Stimulated activated CD8-positive, alpha-beta memory T cell treated with anti-CD3 and anti-CD28 coated beads, Interleukin-7, amount 100 ng/mL, for 4 hours (primary cell): ENCODE results near the gene ZNF783.

Experiments used
- DNase-seq, 2 donors: peaks; one replicate each; pipeline ENCODE4 v3.0.0-alpha.2; 2020; ENCODE audit warnings: low read depth in 2 of 2

ZNF783 gene

GRCh38 chr7:149281508-149282330, 19.7 kb downstream of the ZNF783 start:
- DNase-seq = no peak

GRCh38 chr7:149282331-149282655, 20.3 kb downstream of the ZNF783 start:
- DNase-seq = no peak

- no peak for DNase-seq
These were observed 21.3 kb downstream of the ZNF783 start for GRCh38 chr7:149283321-149283720.

GRCh38 chr7:149284343-149284742, 22.3 kb downstream of the ZNF783 start:
- DNase-seq = no peak

GRCh38 chr7:149284850-149285585, 23.0 kb downstream of the ZNF783 start:
- DNase-seq = peak; percentile 95 to 96

- no peak for DNase-seq
These were observed 23.6 kb downstream of the ZNF783 start for GRCh38 chr7:149285603-149286002.

- DNase-seq = no peak
These were observed 24.9 kb downstream of the ZNF783 start for GRCh38 chr7:149286811-149287400.

GRCh38 chr7:149287622-149288021, 25.6 kb downstream of the ZNF783 start:
- DNase-seq = no peak

- DNase-seq = no peak
These were observed 27.3 kb downstream of the ZNF783 start for GRCh38 chr7:149289262-149289661.

GRCh38 chr7:149289856-149290255, 27.9 kb downstream of the ZNF783 start:
- no peak for DNase-seq

GRCh38 chr7:149291036-149291780, 29.2 kb downstream of the ZNF783 start:
- DNase-seq = no peak

- DNase-seq = no peak
These were observed 29.9 kb downstream of the ZNF783 start for GRCh38 chr7:149291781-149292461.

GRCh38 chr7:149292462-149292823, 30.4 kb downstream of the ZNF783 start:
- DNase-seq = no peak

- no peak for DNase-seq
These were observed 31.3 kb downstream of the ZNF783 start for GRCh38 chr7:149293338-149293737.

- no peak for DNase-seq
These were observed 32.1 kb downstream of the ZNF783 start for GRCh38 chr7:149293946-149294633.

GRCh38 chr7:149294634-149295480, 32.9 kb downstream of the ZNF783 start:
- DNase-seq = no peak

- no peak for DNase-seq
These were observed 33.5 kb downstream of the ZNF783 start for GRCh38 chr7:149295481-149295850.

- DNase-seq = no peak
These were observed 34.4 kb downstream of the ZNF783 start for GRCh38 chr7:149296368-149296767.

GRCh38 chr7:149297034-149297755, 35.2 kb downstream of the ZNF783 start:
- no peak for DNase-seq
